GM13977 (cell line): Measurements from ENCODE around the gene BRMS1.

Experiments used
- DNase-seq: peaks from one replicate; pipeline ENCODE4 v3.0.0; 2012; ENCODE audit warnings: low spot score
- in situ Hi-C: fragments of 300-500 bp; cut with MboI; formaldehyde crosslinking; loops from one replicate; pipeline ENCODE4 v1.12.0; 2022; ENCODE audit warnings: low sequenced_read_pairs, low pct_unique_long_range_greater_than_20kb, mixed read lengths, inconsistent platforms; ENCODE audit not compliant: unreplicated experiment
- TF ChIP-seq, protein P1 (sequence below): IDR thresholded peaks from 2 replicates; pipeline ENCODE4 v1.5.1; 2012; ENCODE audit warnings: mild to moderate bottlenecking, control low read depth; ENCODE audit not compliant: insufficient read depth; ENCODE audit errors: extremely low read depth, missing control alignments

BRMS1 gene

DNA sequence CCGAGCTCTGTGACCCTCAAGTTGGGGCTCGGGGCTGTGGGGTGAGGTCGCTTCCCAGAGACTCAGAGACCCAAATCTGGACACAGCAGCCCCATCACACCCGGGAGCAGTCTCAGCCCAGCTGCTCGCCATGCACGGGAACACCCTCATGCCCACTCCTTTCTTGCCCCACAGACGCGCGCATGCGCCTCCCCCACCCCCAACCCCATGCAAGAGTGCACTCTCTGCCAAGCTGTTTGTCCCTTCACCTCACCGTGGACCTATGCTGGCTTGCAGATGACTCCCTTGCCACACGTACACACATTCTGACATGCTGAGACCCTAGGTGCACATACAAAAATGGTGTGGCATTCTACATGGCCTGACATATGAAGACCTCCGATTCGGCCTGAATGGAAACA, 27.6 kb downstream of the BRMS1 start:
- TF ChIP-seq, protein P1, sequence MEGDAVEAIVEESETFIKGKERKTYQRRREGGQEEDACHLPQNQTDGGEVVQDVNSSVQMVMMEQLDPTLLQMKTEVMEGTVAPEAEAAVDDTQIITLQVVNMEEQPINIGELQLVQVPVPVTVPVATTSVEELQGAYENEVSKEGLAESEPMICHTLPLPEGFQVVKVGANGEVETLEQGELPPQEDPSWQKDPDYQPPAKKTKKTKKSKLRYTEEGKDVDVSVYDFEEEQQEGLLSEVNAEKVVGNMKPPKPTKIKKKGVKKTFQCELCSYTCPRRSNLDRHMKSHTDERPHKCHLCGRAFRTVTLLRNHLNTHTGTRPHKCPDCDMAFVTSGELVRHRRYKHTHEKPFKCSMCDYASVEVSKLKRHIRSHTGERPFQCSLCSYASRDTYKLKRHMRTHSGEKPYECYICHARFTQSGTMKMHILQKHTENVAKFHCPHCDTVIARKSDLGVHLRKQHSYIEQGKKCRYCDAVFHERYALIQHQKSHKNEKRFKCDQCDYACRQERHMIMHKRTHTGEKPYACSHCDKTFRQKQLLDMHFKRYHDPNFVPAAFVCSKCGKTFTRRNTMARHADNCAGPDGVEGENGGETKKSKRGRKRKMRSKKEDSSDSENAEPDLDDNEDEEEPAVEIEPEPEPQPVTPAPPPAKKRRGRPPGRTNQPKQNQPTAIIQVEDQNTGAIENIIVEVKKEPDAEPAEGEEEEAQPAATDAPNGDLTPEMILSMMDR = no peak
- in situ Hi-C loops = no loop called here
- no peak for DNase-seq

DNA sequence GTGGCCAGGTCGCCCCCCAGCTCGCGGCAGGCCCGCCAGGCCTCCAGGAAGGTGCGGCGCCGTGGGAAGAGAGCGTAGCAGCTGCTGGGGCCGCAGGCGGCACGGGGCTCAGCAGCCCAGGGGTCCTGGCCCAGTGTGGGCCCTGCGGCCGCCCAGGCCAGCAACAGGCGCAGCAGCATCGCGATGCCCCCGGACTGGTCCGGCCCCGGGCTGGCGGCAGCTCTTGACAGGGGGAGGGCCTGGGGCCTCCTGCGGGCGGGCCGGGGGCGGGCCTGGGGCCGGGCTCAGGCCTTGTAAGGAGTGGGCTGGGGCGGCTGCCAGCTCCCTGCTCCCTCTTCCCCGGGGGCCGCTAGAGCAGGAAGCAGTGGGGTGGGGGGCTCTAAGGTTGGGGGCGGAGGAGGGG, 28.1 kb downstream of the BRMS1 start, which contains the start of gene CD248:
Gene CD248, minus strand, starts transcription at position 196 of the 403 bp plus-strand sequence. Its CDS starts 17 bp downstream, at position 179.
- in situ Hi-C loops = no loop called here
- TF ChIP-seq, protein P1 = no peak
- DNase-seq = no peak

DNA sequence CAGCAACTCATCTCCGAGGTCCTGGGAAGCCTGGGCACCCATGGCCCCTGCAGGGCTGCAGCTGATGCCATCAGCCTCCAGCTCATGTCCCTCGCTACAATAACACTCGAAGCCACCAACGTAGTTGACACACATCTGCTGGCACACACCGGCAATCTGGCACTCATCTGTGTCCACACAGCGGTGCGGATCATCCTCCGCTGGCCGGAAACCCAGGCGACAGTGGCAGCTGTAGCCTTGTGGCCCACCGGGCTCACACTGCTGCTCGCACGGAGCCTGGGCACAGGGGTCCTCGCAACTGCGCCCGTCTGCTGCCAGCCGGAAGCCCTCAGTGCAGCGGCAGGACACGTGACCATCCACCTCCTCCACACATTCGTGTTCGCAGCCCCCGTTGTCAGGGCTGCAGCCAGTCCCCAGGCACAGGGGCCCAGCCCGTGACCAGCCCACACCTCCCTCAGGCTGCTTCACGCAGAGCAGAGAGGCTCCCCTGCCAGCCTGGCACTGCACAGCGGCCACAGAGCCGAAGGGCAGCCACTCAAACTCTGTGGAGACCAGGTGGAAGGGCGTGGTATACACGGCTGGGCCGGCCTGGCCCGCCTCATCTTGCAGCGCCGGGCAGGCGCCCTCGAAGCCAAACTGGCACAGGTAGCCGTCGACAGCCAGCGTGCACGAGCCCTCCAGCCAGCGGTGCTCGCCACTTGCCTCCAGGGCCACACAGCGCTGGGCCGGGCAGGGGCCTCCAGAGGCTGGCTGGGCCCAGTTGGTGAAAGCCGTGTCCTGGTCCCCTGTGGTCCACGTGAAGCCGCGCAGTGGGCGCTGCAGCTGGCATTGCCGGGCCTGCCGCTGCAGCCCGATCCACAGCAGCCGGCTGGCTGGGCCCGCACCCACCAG, 28.7 kb downstream of the BRMS1 start:
- in situ Hi-C loops = no loop called here
- TF ChIP-seq, protein P1 = no peak
- no peak for DNase-seq

DNA sequence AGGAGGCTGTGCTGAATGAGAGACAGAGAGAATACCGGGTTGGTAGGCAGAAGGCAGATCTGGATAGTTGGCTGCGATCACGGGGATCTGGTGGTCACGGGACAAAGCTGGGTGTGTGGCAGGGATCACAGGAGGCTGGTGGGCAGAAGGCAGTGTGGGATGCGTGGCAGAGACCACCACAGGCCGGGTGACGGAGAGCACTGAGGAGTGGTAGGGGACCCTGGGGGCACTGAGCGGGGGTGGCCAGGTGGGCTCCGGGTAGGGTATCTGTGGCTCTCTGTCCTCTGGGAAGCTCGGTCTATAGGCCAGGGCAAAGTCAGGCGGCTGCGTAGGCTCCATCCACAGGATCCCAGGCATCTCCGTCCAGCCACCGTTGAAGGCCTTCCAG, 29.4 kb downstream of the BRMS1 start:
- TF ChIP-seq, protein P1 = no peak
- DNase-seq = no peak
- in situ Hi-C loops = no loop called here

DNA sequence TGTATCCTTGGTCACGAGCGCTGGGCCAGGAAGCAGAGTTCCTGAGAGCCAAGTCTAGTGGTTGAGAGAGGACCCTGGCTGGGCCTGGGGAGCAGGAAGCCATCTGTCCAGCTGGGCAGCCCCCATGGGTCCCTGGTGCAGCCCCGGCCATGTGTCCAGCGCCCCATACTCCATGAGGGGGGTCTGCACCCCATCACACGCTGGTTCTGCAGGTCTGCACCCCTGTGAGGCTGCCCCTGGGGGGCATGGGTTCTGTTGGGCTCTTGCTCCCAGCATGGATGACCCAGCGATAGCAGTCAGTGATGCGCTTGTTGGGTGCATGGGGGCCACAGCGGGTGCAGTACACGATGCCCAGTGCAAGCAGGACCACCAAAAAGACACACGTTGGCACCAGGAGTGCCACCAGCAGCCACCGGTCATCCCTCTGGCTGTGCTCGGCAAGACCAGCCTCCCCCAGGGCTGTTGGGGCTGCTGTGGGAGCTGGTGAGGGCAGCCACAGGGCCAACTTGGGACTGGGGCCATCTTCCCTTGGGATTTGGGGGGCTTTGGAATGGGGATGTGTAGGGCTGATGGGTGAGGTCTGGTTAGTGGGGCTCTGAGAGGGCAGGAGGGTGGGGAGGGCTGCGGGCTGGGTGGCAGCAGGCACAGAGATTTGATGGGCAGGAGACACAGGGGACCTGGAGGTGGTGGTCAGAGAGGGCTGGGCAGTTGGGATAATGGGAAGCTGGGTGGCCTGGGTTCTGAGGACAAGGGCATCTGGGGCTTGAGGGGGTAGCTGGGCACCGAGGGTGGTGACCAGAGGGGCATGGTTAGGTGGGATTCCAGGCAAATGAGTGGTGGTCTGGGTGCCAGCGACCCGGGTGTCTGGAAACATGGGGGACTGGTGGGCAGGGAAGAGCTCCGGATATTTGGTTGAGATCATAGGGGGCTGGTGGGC, 30.1 kb downstream of the BRMS1 start:
- in situ Hi-C loops = no loop called here
- TF ChIP-seq, protein P1 = no peak
- DNase-seq = no peak

DNA sequence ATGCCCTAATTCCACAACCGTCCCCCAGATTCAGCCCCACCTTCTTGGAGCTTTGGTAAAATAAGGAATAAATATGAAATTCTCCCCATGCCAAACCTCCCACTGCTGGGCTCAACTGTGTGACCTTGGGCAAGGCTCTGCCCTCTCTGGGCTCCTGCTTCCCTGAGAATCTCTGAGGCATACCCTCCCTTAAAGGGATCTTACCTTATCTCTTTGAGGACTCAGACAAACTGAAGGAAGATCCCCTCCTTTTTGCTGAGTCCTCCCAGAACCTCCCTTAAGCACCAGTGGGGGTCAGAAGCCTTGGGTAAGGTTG, 30.8 kb downstream of the BRMS1 start:
- TF ChIP-seq, protein P1 = no peak
- DNase-seq = no peak
- in situ Hi-C loops = no loop called here
